ENCODE data around the gene HIVEP3. TPM values are rescaled to one million over a fixed set of nuclear protein-coding genes. Genes with fewer than 3 reads are reported as not detected.

Gene HIVEP3
- total and polyA plus RNA-seq, 3 experiments from 2014 or later, result 15.1 to 24.0 (median 23.0) TPM

- no peaks in the 10 kb centered on the region for H3K36me3 ChIP-seq (ENCODE audit: insufficient read depth, low read length)
- peaks cover 0 to under 1% (median 0%) of the 10 kb centered on the region in 5 donors for H3K9me3 Mint-ChIP-seq
- H3K27ac ChIP-seq (ENCODE audit: low read depth, low read length), result no peak overlapping the region
- H3K4me3 ChIP-seq (ENCODE audit: low read length), result no peak overlapping the region
- ChIA-PET POLR2A (no interaction called here), CTCF (interaction anchor here (1.0 to 1.4 kb wide), 6 partner anchors 10 to 659 kb away, joined by 3 to 5 read pairs (median 4); no protein-coding TSS in a partner anchor)
- peaks cover under 1 to 24% (median 6%) of the 10 kb centered on the region in 3 donors for H3K36me3 Mint-ChIP-seq
- no peak overlapping the region for H3K4me3 Mint-ChIP-seq
- no peaks in the 10 kb centered on the region for H3K9me3 ChIP-seq (ENCODE audit: low read length)
- H3K27me3 Mint-ChIP-seq, result no peaks in the 10 kb centered on the region
- no peaks in the 10 kb centered on the region for H3K4me1 ChIP-seq (ENCODE audit: insufficient read depth, low read length)
- no peak for DNase-seq
- H3K4me1 Mint-ChIP-seq, result peaks cover 0 to 11% (median 0%) of the 10 kb centered on the region in 3 donors
- H3K27ac Mint-ChIP-seq, result no peak overlapping the region
- H3K27me3 ChIP-seq (ENCODE audit: insufficient read depth, low read length, poor library complexity, severe bottlenecking), result no peaks in the 10 kb centered on the region
These were observed 403.5 kb downstream of the HIVEP3 start for GRCh38 chr1:41515131-41515678.

- H3K27me3 ChIP-seq (ENCODE audit: insufficient read depth, low read length, poor library complexity, severe bottlenecking), result no peaks in the 10 kb centered on the region
- no peaks in the 10 kb centered on the region for H3K27me3 Mint-ChIP-seq
- H3K4me1 Mint-ChIP-seq, result peaks cover 0 to 11% (median 0%) of the 10 kb centered on the region in 3 donors
- H3K9me3 Mint-ChIP-seq, result peaks cover 0 to 1% (median 0%) of the 10 kb centered on the region in 5 donors
- no peak overlapping the region for H3K4me3 ChIP-seq (ENCODE audit: low read length)
- H3K9me3 ChIP-seq (ENCODE audit: low read length), result no peaks in the 10 kb centered on the region
- no peak overlapping the region for H3K27ac ChIP-seq (ENCODE audit: low read depth, low read length)
- H3K36me3 Mint-ChIP-seq, result peaks cover 4 to 29% (median 5%) of the 10 kb centered on the region in 3 donors
- no peak overlapping the region for H3K4me3 Mint-ChIP-seq
- H3K4me1 ChIP-seq (ENCODE audit: insufficient read depth, low read length), result no peaks in the 10 kb centered on the region
- no peaks in the 10 kb centered on the region for H3K36me3 ChIP-seq (ENCODE audit: insufficient read depth, low read length)
- ChIA-PET POLR2A (no interaction called here), CTCF (no interaction called here)
- H3K27ac Mint-ChIP-seq, result no peak overlapping the region
- DNase-seq, result no peak
These were observed 404.3 kb downstream of the HIVEP3 start for GRCh38 chr1:41514381-41514780.

GRCh38 chr1:41513383-41513735 is 405.4 kb downstream of the HIVEP3 start:
- H3K4me3 ChIP-seq (ENCODE audit: low read length), result no peak overlapping the region
- H3K9me3 Mint-ChIP-seq, result peaks cover 0 to 1% (median 0%) of the 10 kb centered on the region in 5 donors
- H3K4me1 ChIP-seq (ENCODE audit: insufficient read depth, low read length), result no peaks in the 10 kb centered on the region
- no peaks in the 10 kb centered on the region for H3K9me3 ChIP-seq (ENCODE audit: low read length)
- H3K4me3 Mint-ChIP-seq, result no peak overlapping the region
- no peaks in the 10 kb centered on the region for H3K27me3 Mint-ChIP-seq
- ChIA-PET CTCF (no interaction called here), POLR2A (no interaction called here)
- H3K36me3 ChIP-seq (ENCODE audit: insufficient read depth, low read length), result no peaks in the 10 kb centered on the region
- peaks cover 0 to 11% (median 0%) of the 10 kb centered on the region in 3 donors for H3K4me1 Mint-ChIP-seq
- peaks cover 4 to 29% (median 5%) of the 10 kb centered on the region in 3 donors for H3K36me3 Mint-ChIP-seq
- H3K27ac ChIP-seq (ENCODE audit: low read depth, low read length), result no peak overlapping the region
- DNase-seq, result no peak
- no peaks in the 10 kb centered on the region for H3K27me3 ChIP-seq (ENCODE audit: insufficient read depth, low read length, poor library complexity, severe bottlenecking)
- H3K27ac Mint-ChIP-seq, result no peak overlapping the region

GRCh38 chr1:41512701-41513382 is 405.9 kb downstream of the HIVEP3 start:
- Histone ChIP-seq H3K4me1 (ENCODE audit: insufficient read depth, low read length) (no peaks in the 10 kb centered on the region), H3K27me3 (ENCODE audit: insufficient read depth, low read length, poor library complexity, severe bottlenecking) (no peaks in the 10 kb centered on the region), H3K4me3 (ENCODE audit: low read length) (no peak overlapping the region), H3K36me3 (ENCODE audit: insufficient read depth, low read length) (no peaks in the 10 kb centered on the region), H3K27ac (ENCODE audit: low read depth, low read length) (no peak overlapping the region), H3K9me3 (ENCODE audit: low read length) (no peaks in the 10 kb centered on the region)
- ChIA-PET CTCF (no interaction called here), POLR2A (no interaction called here)
- Mint-ChIP-seq H3K9me3 (peaks cover 0 to 1% (median 0%) of the 10 kb centered on the region in 5 donors), H3K27ac (no peak overlapping the region), H3K27me3 (no peaks in the 10 kb centered on the region), H3K4me1 (peaks cover 0 to 11% (median 0%) of the 10 kb centered on the region in 3 donors), H3K36me3 (peaks cover 4 to 26% (median 5%) of the 10 kb centered on the region in 3 donors), H3K4me3 (no peak overlapping the region)
- no peak for DNase-seq

GRCh38 chr1:41511239-41511540 is 407.5 kb downstream of the HIVEP3 start:
- Histone ChIP-seq H3K4me1 (ENCODE audit: insufficient read depth, low read length) (no peaks in the 10 kb centered on the region), H3K27me3 (ENCODE audit: insufficient read depth, low read length, poor library complexity, severe bottlenecking) (no peaks in the 10 kb centered on the region), H3K27ac (ENCODE audit: low read depth, low read length) (no peak overlapping the region), H3K9me3 (ENCODE audit: low read length) (no peaks in the 10 kb centered on the region), H3K4me3 (ENCODE audit: low read length) (no peak overlapping the region), H3K36me3 (ENCODE audit: insufficient read depth, low read length) (no peaks in the 10 kb centered on the region)
- Mint-ChIP-seq H3K27ac (no peak overlapping the region), H3K36me3 (peaks cover 4 to 24% (median 5%) of the 10 kb centered on the region in 3 donors), H3K9me3 (peaks cover 0 to 1% (median 0%) of the 10 kb centered on the region in 5 donors), H3K4me3 (no peak overlapping the region), H3K27me3 (no peaks in the 10 kb centered on the region), H3K4me1 (peaks cover 0 to 2% (median 0%) of the 10 kb centered on the region in 3 donors)
- no peak for DNase-seq
- ChIA-PET POLR2A (no interaction called here), CTCF (no interaction called here)

GRCh38 chr1:41510531-41511238 is 408.0 kb downstream of the HIVEP3 start:
- H3K27me3 Mint-ChIP-seq, result no peaks in the 10 kb centered on the region
- CTCF ChIA-PET, result no interaction called here
- no peaks in the 10 kb centered on the region for H3K4me1 Mint-ChIP-seq

GRCh38 chr1:41509270-41509671 is 409.5 kb downstream of the HIVEP3 start:
- Histone ChIP-seq H3K27me3 (ENCODE audit: insufficient read depth, low read length, poor library complexity, severe bottlenecking) (no peaks in the 10 kb centered on the region), H3K36me3 (ENCODE audit: insufficient read depth, low read length) (no peaks in the 10 kb centered on the region), H3K4me1 (ENCODE audit: insufficient read depth, low read length) (no peaks in the 10 kb centered on the region), H3K4me3 (ENCODE audit: low read length) (no peak overlapping the region), H3K9me3 (ENCODE audit: low read length) (no peaks in the 10 kb centered on the region), H3K27ac (ENCODE audit: low read depth, low read length) (no peak overlapping the region)
- H3K4me3 Mint-ChIP-seq, result no peak overlapping the region
- H3K9me3 Mint-ChIP-seq, result peaks cover 0 to 1% (median 0%) of the 10 kb centered on the region in 5 donors
- H3K4me1 Mint-ChIP-seq, result no peaks in the 10 kb centered on the region
- H3K36me3 Mint-ChIP-seq, result peaks cover 4 to 24% (median 5%) of the 10 kb centered on the region in 3 donors
- ChIA-PET POLR2A (no interaction called here), CTCF (no interaction called here)
- H3K27me3 Mint-ChIP-seq, result no peaks in the 10 kb centered on the region
- peak overlapping the region in 2 of 8 donors; percentile 34 to 55 for H3K27ac Mint-ChIP-seq
- DNase-seq, result no peak

More at GRCh38 chr1:41510531-41511238, 408.0 kb downstream of the HIVEP3 start:
- H3K27ac ChIP-seq (ENCODE audit: low read depth, low read length), result no peak overlapping the region
- POLR2A ChIA-PET, result no interaction called here
- H3K4me1 ChIP-seq (ENCODE audit: insufficient read depth, low read length), result no peaks in the 10 kb centered on the region
- Mint-ChIP-seq H3K9me3 (peaks cover 0 to 1% (median 0%) of the 10 kb centered on the region in 5 donors), H3K4me3 (no peak overlapping the region), H3K36me3 (peaks cover 4 to 24% (median 5%) of the 10 kb centered on the region in 3 donors), H3K27ac (no peak overlapping the region)
- no peaks in the 10 kb centered on the region for H3K9me3 ChIP-seq (ENCODE audit: low read length)
- H3K27me3 ChIP-seq (ENCODE audit: insufficient read depth, low read length, poor library complexity, severe bottlenecking), result no peaks in the 10 kb centered on the region
- no peak overlapping the region for H3K4me3 ChIP-seq (ENCODE audit: low read length)
- no peak for DNase-seq
- no peaks in the 10 kb centered on the region for H3K36me3 ChIP-seq (ENCODE audit: insufficient read depth, low read length)

GRCh38 chr1:41508290-41508689 is 410.4 kb downstream of the HIVEP3 start:
- H3K27ac ChIP-seq (ENCODE audit: low read depth, low read length), result no peak overlapping the region
- H3K9me3 Mint-ChIP-seq, result peaks cover 0 to 1% (median 0%) of the 10 kb centered on the region in 5 donors
- no peak for DNase-seq
- H3K4me1 Mint-ChIP-seq, result no peaks in the 10 kb centered on the region
- H3K9me3 ChIP-seq (ENCODE audit: low read length), result no peaks in the 10 kb centered on the region
- no peaks in the 10 kb centered on the region for H3K27me3 Mint-ChIP-seq
- no peaks in the 10 kb centered on the region for H3K4me1 ChIP-seq (ENCODE audit: insufficient read depth, low read length)
- ChIA-PET CTCF (no interaction called here), POLR2A (no interaction called here)
- H3K36me3 ChIP-seq (ENCODE audit: insufficient read depth, low read length), result no peaks in the 10 kb centered on the region
- peaks cover 4 to 24% (median 5%) of the 10 kb centered on the region in 3 donors for H3K36me3 Mint-ChIP-seq
- peak overlapping the region in 2 of 8 donors; percentile 17 to 57 for H3K27ac Mint-ChIP-seq
- no peak overlapping the region for H3K4me3 Mint-ChIP-seq
- H3K27me3 ChIP-seq (ENCODE audit: insufficient read depth, low read length, poor library complexity, severe bottlenecking), result no peaks in the 10 kb centered on the region
- no peak overlapping the region for H3K4me3 ChIP-seq (ENCODE audit: low read length)
